NT2/D1 (cell line): ENCODE results near the gene RTF1.

ENCODE experiments used
- YY1 ChIP-seq: IDR thresholded peaks from 2 replicates; pipeline ENCODE4 v1.6.1; 2011; ENCODE audit not compliant: insufficient read length, insufficient read depth
- ZNF274 ChIP-seq: IDR thresholded peaks from 2 replicates; pipeline ENCODE4 v1.6.1; 2011; ENCODE audit warnings: mild to moderate bottlenecking, low read depth, low read length

DNA sequence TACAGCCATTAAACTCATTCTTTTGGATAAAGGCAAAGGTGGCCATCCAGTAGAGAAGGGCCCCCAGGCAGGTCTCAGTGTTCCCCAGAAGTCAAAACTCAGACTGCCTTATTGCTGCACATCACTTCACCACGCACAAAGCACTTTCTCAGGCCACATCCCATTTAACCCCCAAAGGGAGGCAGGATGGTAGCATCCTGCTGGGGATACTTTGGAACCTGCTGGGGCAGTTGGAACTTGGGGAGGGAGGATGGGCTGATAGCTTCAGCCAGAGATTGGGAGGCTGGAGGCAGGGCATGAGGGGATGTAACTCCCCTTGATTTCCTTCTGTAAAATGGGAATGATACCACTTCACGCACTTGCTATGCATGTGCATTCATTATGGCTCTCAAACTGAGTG is 81.8 kb downstream of the RTF1 start:
- TF ChIP-seq YY1 (no peak), ZNF274 (no peak)
